Measurements from ENCODE around the gene MPC1.

- TF ChIP-seq ELF4 (IDR thresholded peaks at IDR 0.05), result no peak
- no peak for TF ChIP-seq TARDBP (IDR thresholded peaks at IDR 0.05)
- no peak for TF ChIP-seq HDGF (IDR thresholded peaks at IDR 0.05; ENCODE audit: borderline replicate concordance)
- TF ChIP-seq ZNF384 (IDR thresholded peaks at IDR 0.05), result no peak
- TF ChIP-seq NFRKB (IDR thresholded peaks at IDR 0.05), result no peak
- no peak for TF ChIP-seq BHLHE40 (IDR thresholded peaks at IDR 0.05; ENCODE audit: borderline replicate concordance)
- TF ChIP-seq LEF1 (IDR thresholded peaks at IDR 0.05; ENCODE audit: borderline replicate concordance), result no peak
- TF ChIP-seq, protein P1, sequence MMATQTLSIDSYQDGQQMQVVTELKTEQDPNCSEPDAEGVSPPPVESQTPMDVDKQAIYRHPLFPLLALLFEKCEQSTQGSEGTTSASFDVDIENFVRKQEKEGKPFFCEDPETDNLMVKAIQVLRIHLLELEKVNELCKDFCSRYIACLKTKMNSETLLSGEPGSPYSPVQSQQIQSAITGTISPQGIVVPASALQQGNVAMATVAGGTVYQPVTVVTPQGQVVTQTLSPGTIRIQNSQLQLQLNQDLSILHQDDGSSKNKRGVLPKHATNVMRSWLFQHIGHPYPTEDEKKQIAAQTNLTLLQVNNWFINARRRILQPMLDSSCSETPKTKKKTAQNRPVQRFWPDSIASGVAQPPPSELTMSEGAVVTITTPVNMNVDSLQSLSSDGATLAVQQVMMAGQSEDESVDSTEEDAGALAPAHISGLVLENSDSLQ (IDR thresholded peaks at IDR 0.05), result no peak
- no peak for TF ChIP-seq SP1 (IDR thresholded peaks at IDR 0.05)
- TF ChIP-seq FOXK2 (IDR thresholded peaks at IDR 0.05), result no peak
- no peak for TF ChIP-seq SUZ12 (IDR thresholded peaks at IDR 0.05)
- TF ChIP-seq FOXM1 (IDR thresholded peaks at IDR 0.05; ENCODE audit: borderline replicate concordance), result no peak
- TF ChIP-seq FOXA1 (IDR thresholded peaks at IDR 0.05), result no peak
Measured at GRCh38 chr6:166355552-166355951, 27.2 kb downstream of the MPC1 start.
